H1 (cell line): ENCODE data around the gene MRPL9. TPM values are rescaled to one million over a fixed set of nuclear protein-coding genes. Genes with fewer than 3 reads are reported as not detected.
A peak's percentile ranks its signal among the peaks of the same experiment; 100 is the strongest.

Source experiments
- CTCF ChIA-PET: fragments of 300-600 bp; sonication (Branson Sonifier 250); formaldehyde crosslinking; loops from one replicate; lab custom pipeline; 2021; ENCODE audit not compliant: partially characterized antibody; lab: Charles Lee
- POLR2A ChIA-PET: fragments of 300-600 bp; sonication (Branson Sonifier 250); formaldehyde crosslinking; loops from one replicate; lab custom pipeline; 2021; ENCODE audit warnings: inconsistent platforms; ENCODE audit not compliant: partially characterized antibody; lab: Charles Lee
- DNase-seq, 2 experiments: peaks; one replicate each; pipeline versions ENCODE4 v3.0.0 to v3.0.0-alpha.2; 2010 to 2022; ENCODE audit warnings: low spot score in 2 of 2, low read depth in 1 of 2, mixed read lengths in 1 of 2
- FAIRE-seq: peaks from 2 replicates; lab custom pipeline; 2011; peaks lifted over from hg19 to GRCh38; lab: Jason Lieb, UNC
- H2AFZ ChIP-seq: 2 replicates; pipeline ENCODE4 v1.8.1; 2012; ENCODE audit warnings: low read length, inconsistent platforms
- H2AK5ac ChIP-seq: 2 replicates; pipeline ENCODE4 v1.6.1; 2013; ENCODE audit warnings: low read depth, low read length
- H2BK120ac ChIP-seq: replicated peaks from 2 replicates; pipeline ENCODE3; 2013; ENCODE audit warnings: low read depth, low read length, inconsistent platforms
- H2BK12ac ChIP-seq: 2 replicates; pipeline ENCODE4 v1.6.1; 2013; ENCODE audit warnings: low read depth, low read length
- H2BK15ac ChIP-seq: 2 replicates; pipeline ENCODE4 v1.6.1; 2013; ENCODE audit warnings: low read length
- H2BK20ac ChIP-seq: 2 replicates; pipeline ENCODE4 v1.6.1; 2013; ENCODE audit warnings: low read length
- H2BK5ac ChIP-seq: 2 replicates; pipeline ENCODE4 v1.6.1; 2013; ENCODE audit warnings: low read depth, low read length
- H3K14ac ChIP-seq: 2 replicates; pipeline ENCODE4 v1.6.1; 2013; ENCODE audit warnings: inconsistent platforms; ENCODE audit not compliant: insufficient read length
- H3K18ac ChIP-seq: 2 replicates; pipeline ENCODE4 v1.6.1; 2013; ENCODE audit warnings: low read length; ENCODE audit errors: extremely low read depth
- H3K23ac ChIP-seq: 2 replicates; pipeline ENCODE4 v1.6.1; 2013; ENCODE audit warnings: inconsistent platforms; ENCODE audit not compliant: insufficient read length
- H3K23me2 ChIP-seq: 2 replicates; pipeline ENCODE4 v1.6.1; 2013; ENCODE audit warnings: low read depth, low read length
- H3K27ac ChIP-seq: 2 replicates; pipeline ENCODE4 v1.6.1; 2011; ENCODE audit warnings: low read depth, low read length, inconsistent platforms
- H3K27me3 ChIP-seq, 4 experiments: replicated peaks in 1 of 4; 1 replicate in 1 of 4; 2 replicates in 3 of 4; pipeline versions ENCODE4 v1.6.1 to v1.8.1; 2011 to 2013; ENCODE audit warnings: low read length in 3 of 4, mild to moderate bottlenecking in 3 of 4, inconsistent platforms in 2 of 4, mixed read lengths in 2 of 4, moderate library complexity in 1 of 4; ENCODE audit not compliant: control insufficient read depth in 3 of 4, insufficient read depth in 3 of 4; ENCODE audit errors: extremely low read depth in 1 of 4
- H3K36me3 ChIP-seq, 4 experiments: 2 replicates each; pipeline versions ENCODE4 v1.6.1 to v1.8.1; 2011 to 2013; ENCODE audit warnings: mild to moderate bottlenecking in 4 of 4, low read length in 3 of 4, moderate library complexity in 2 of 4, control low read depth in 1 of 4, inconsistent platforms in 1 of 4; ENCODE audit not compliant: insufficient read depth in 4 of 4, control insufficient read depth in 2 of 4
- H3K4ac ChIP-seq: replicated peaks from 2 replicates; pipeline ENCODE3; 2013; ENCODE audit warnings: low read length, low read depth, mixed read lengths, inconsistent platforms; ENCODE audit not compliant: insufficient read length
- H3K4me1 ChIP-seq, 4 experiments: replicated peaks in 1 of 4; 1 replicate in 1 of 4; 2 replicates in 3 of 4; pipeline versions ENCODE4 v1.6.1 to v1.8.1; 2011 to 2013; ENCODE audit warnings: low read length in 3 of 4, inconsistent platforms in 2 of 4, mixed read lengths in 1 of 4; ENCODE audit not compliant: insufficient read depth in 4 of 4, control insufficient read depth in 3 of 4
- H3K4me2 ChIP-seq, 2 experiments: 2 replicates each; pipeline versions ENCODE4 v1.6.1 to v1.8.1; 2011 to 2013; ENCODE audit warnings: low read depth in 2 of 2, low read length in 2 of 2, control low read depth in 1 of 2, inconsistent platforms in 1 of 2, mild to moderate bottlenecking in 1 of 2; ENCODE audit not compliant: insufficient read depth in 1 of 2
- H3K4me3 ChIP-seq, 4 experiments: fragments of 200-600, 300-600 bp in 1 of 4; sonication (generic), shearing (Covaris generic), sonication (Bioruptor Twin) in 1 of 4; 2 replicates each; pipeline versions ENCODE4 v1.5.1 to v1.8.1; 2011 to 2016; ENCODE audit warnings: low read length in 4 of 4, low read depth in 3 of 4, control low read depth in 2 of 4, inconsistent platforms in 2 of 4, mild to moderate bottlenecking in 2 of 4, mixed read lengths in 1 of 4, moderate library complexity in 1 of 4; ENCODE audit not compliant: insufficient read depth in 2 of 4; ENCODE audit errors: extremely low read depth in 1 of 4
- H3K56ac ChIP-seq: replicated peaks from 2 replicates; pipeline ENCODE3; 2013; ENCODE audit warnings: low read depth, mild to moderate bottlenecking, mixed read lengths, low read length, inconsistent platforms; ENCODE audit not compliant: insufficient read length
- H3K79me1 ChIP-seq: 2 replicates; pipeline ENCODE4 v1.6.1; 2013; ENCODE audit warnings: low read depth, low read length, control low read depth
- H3K79me2 ChIP-seq, 2 experiments: 2 replicates each; pipeline versions ENCODE4 v1.6.1 to v1.8.1; 2012 to 2013; ENCODE audit warnings: low read length in 2 of 2, mild to moderate bottlenecking in 2 of 2, inconsistent platforms in 1 of 2; ENCODE audit not compliant: insufficient read depth in 2 of 2, control insufficient read depth in 1 of 2
- H3K9ac ChIP-seq, 4 experiments: replicated peaks in 1 of 4; 1 replicate in 1 of 4; 2 replicates in 3 of 4; pipeline versions ENCODE4 v1.6.1 to v1.8.1; 2011 to 2013; ENCODE audit warnings: low read depth in 3 of 4, low read length in 3 of 4, control low read depth in 2 of 4, mild to moderate bottlenecking in 2 of 4, moderate library complexity in 2 of 4, inconsistent platforms in 1 of 4; ENCODE audit errors: extremely low read depth in 1 of 4
- H3K9me3 ChIP-seq, 2 experiments: 2 replicates each; pipeline versions ENCODE4 v1.6.1 to v1.8.1; 2012 to 2013; ENCODE audit warnings: mild to moderate bottlenecking in 2 of 2, moderate library complexity in 2 of 2, control low read depth in 1 of 2, inconsistent platforms in 1 of 2, low read depth in 1 of 2, low read length in 1 of 2, mixed read lengths in 1 of 2; ENCODE audit not compliant: insufficient read depth in 2 of 2
- H4K20me1 ChIP-seq, 2 experiments: replicated peaks in 1 of 2; 2 replicates each; pipeline versions ENCODE3 to v1.8.1; 2011 to 2013; ENCODE audit warnings: inconsistent platforms in 2 of 2, low read length in 2 of 2, mild to moderate bottlenecking in 1 of 2; ENCODE audit not compliant: insufficient read depth in 2 of 2, control insufficient read depth in 1 of 2
- H4K5ac ChIP-seq: 2 replicates; pipeline ENCODE4 v1.6.1; 2013; ENCODE audit warnings: low read length, low read depth, mixed read lengths, inconsistent platforms; ENCODE audit not compliant: insufficient read length
- H4K8ac ChIP-seq: 2 replicates; pipeline ENCODE4 v1.8.0; 2013; ENCODE audit warnings: mild to moderate bottlenecking, moderate library complexity, low read length, inconsistent platforms; ENCODE audit not compliant: insufficient read depth; ENCODE audit errors: extremely low read depth
- H4K91ac ChIP-seq: replicated peaks from 2 replicates; pipeline ENCODE3; 2013; ENCODE audit warnings: low read length, mixed read lengths, inconsistent platforms; ENCODE audit not compliant: insufficient read length
- ASH2L ChIP-seq: fragments of 200-600, 300-600 bp; sonication (generic); IDR thresholded peaks from one replicate; pipeline ENCODE4 v1.7.1; 2017; ENCODE audit warnings: low read length
- CREB1 ChIP-seq: IDR thresholded peaks from 2 replicates; pipeline ENCODE4 v1.6.1; 2012; ENCODE audit warnings: inconsistent platforms
- FOSL1 ChIP-seq: IDR thresholded peaks from 2 replicates; pipeline ENCODE4 v1.6.1; 2011; ENCODE audit warnings: mild to moderate bottlenecking, low read depth, low read length, moderate library complexity; ENCODE audit not compliant: insufficient read depth
- GTF2F1 ChIP-seq: IDR thresholded peaks from 2 replicates; pipeline ENCODE4 v1.6.1; 2012; ENCODE audit warnings: low read depth, low read length, improper control_type of control experiment, borderline replicate concordance
- HDAC2 ChIP-seq, 2 experiments: fragments of 300-600 bp in 1 of 2; sonication (generic) in 1 of 2; IDR thresholded peaks; 2 replicates each; pipeline ENCODE4 v1.6.1; 2011 to 2012; ENCODE audit warnings: low read depth in 2 of 2, low read length in 2 of 2, mild to moderate bottlenecking in 2 of 2, moderate library complexity in 2 of 2, borderline replicate concordance in 1 of 2, inconsistent platforms in 1 of 2
- KDM4A ChIP-seq: IDR thresholded peaks from one replicate; pipeline ENCODE4 v1.7.1; 2012; ENCODE audit warnings: low read depth, mild to moderate bottlenecking, moderate library complexity, low read length, inconsistent platforms; ENCODE audit not compliant: severe bottlenecking
- POLR2AphosphoS5 ChIP-seq: IDR thresholded peaks from 2 replicates; pipeline ENCODE4 v1.6.1; 2011; ENCODE audit warnings: low read depth, low read length
- POU5F1 ChIP-seq: IDR thresholded peaks from 2 replicates; pipeline ENCODE4 v1.6.1; 2011; ENCODE audit warnings: low read depth, mild to moderate bottlenecking, low read length, moderate library complexity
- RBBP5 ChIP-seq: IDR thresholded peaks from 2 replicates; pipeline ENCODE4 v1.7.1; 2012; ENCODE audit warnings: low read depth, mild to moderate bottlenecking, inconsistent platforms, low read length, moderate library complexity, borderline replicate concordance
- RFX5 ChIP-seq: IDR thresholded peaks from 2 replicates; pipeline ENCODE4 v1.6.1; 2011; ENCODE audit warnings: low read depth, low read length, improper control_type of control experiment, borderline replicate concordance
- RNF2 ChIP-seq: fragments of 200-900, 300-1000 bp; sonication (generic); IDR thresholded peaks from 2 replicates; pipeline ENCODE4 v1.7.1; 2016; ENCODE audit warnings: borderline replicate concordance, low read depth, mild to moderate bottlenecking, antibody characterized with exemption, low read length; ENCODE audit not compliant: poor library complexity, severe bottlenecking; ENCODE audit errors: missing control alignments
- SP4 ChIP-seq: IDR thresholded peaks from 2 replicates; pipeline ENCODE4 v1.6.1; 2012; ENCODE audit warnings: low read length, inconsistent platforms
- WGBS, 2 experiments: shearing (Covaris generic) in 1 of 2; methylation state at CpG; one replicate each; pipeline versions ENCODE4 v1.1.6 to v1.1.7; 2013 to 2015; ENCODE audit warnings: low lambda C conversion rate in 2 of 2, mixed read lengths in 2 of 2, inconsistent platforms in 1 of 2, low coverage in 1 of 2, missing lambda C conversion rate in 1 of 2; ENCODE audit not compliant: insufficient replicate concordance in 2 of 2, insufficient coverage in 1 of 2, insufficient read length in 1 of 2; ENCODE audit errors: extremely low coverage in 1 of 2, missing lambda C conversion rate in 1 of 2; 5-methylcytosine and 5-hydroxymethylcytosine counted together
- polyA plus RNA-seq, 7 experiments: library from polyadenylated mRNA; depleted of rRNA in 3 of 7; stranded (reverse) in 5 of 7; unstranded in 2 of 7; fragments of >200 nt in 5 of 7; fragments of 200-250 nt in 2 of 7; gene quantifications; 1 replicate in 5 of 7; 2 replicates in 1 of 7; 4 replicates in 1 of 7; pipeline versions ENCODE4 v1.2.1 to v1.2.3, GENCODE V29; 2011 to 2013; ENCODE audit warnings: missing spikeins in 2 of 7, mixed read lengths in 2 of 7
- total RNA-seq: library from RNA; stranded (reverse); fragmentation: NEBNext Ultra II Directional; extraction: Animal tissue kit (Norgen Biotek cat#: 25700); gene quantifications from 2 replicates; pipeline ENCODE4 v1.2.1, GENCODE V29; 2021
- TF ChIP-seq, protein P1 (sequence below): IDR thresholded peaks from 2 replicates; pipeline ENCODE4 v1.6.1; 2011; ENCODE audit warnings: low read length, improper control_type of control experiment

MRPL9 gene
- total and polyA plus RNA-seq, 2 of the 8 experiments (the other 6 are each of a cell fraction or from before 2014, with no cell fraction given): 74.9 to 113 TPM

- Histone ChIP-seq H4K8ac (no peak overlapping the region), H3K18ac (no peak overlapping the region), H3K27ac (no peak overlapping the region), H3K4me3 (no peak overlapping the region), H2BK5ac (no peak overlapping the region), H3K27me3 (no peaks in the 10 kb centered on the region; a peak in 1 of 7 replicates), H3K36me3 (no peaks in the 10 kb centered on the region), H3K14ac (no peak overlapping the region), H2AK5ac (no peak overlapping the region), H3K9ac (no peak overlapping the region), H3K9me3 (peaks cover 16 to 18% of the 10 kb centered on the region in 2 experiments), H3K4me1 (peaks cover 0 to 5% (median 3%) of the 10 kb centered on the region in 4 experiments; a peak in 3 of 7 replicates), H2BK12ac (no peak overlapping the region), H2BK120ac (no peak overlapping the region), H3K4ac (no peak overlapping the region), H3K23me2 (no peaks in the 10 kb centered on the region), H3K79me1 (no peaks in the 10 kb centered on the region), H4K5ac (no peak overlapping the region), H3K56ac (no peak overlapping the region), H3K4me2 (no peak overlapping the region), H3K79me2 (no peaks in the 10 kb centered on the region), H2AFZ (peak overlapping the region; percentile 22; the same call in 1 of the 2 replicates), H2BK15ac (no peak overlapping the region), H2BK20ac (peak overlapping the region; percentile 72; the same call in 1 of the 2 replicates), H4K20me1 (no peaks in the 10 kb centered on the region), H3K23ac (no peak overlapping the region), H4K91ac (no peak overlapping the region)
- POLR2A ChIA-PET: no interaction called here
- no peak for DNase-seq
- no peak for FAIRE-seq
- CTCF ChIA-PET: interaction anchor here (0.6 to 3.4 kb wide), 2 partner anchors 88 to 94 kb away, joined by 4 to 13 read pairs; no protein-coding TSS in a partner anchor
- WGBS, 2 experiments: 95% methylated on average over 4 of the region's 4 CpGs; no CpG with 5 or more reads in 1 of the 2 experiments
- TF ChIP-seq, protein P1, sequence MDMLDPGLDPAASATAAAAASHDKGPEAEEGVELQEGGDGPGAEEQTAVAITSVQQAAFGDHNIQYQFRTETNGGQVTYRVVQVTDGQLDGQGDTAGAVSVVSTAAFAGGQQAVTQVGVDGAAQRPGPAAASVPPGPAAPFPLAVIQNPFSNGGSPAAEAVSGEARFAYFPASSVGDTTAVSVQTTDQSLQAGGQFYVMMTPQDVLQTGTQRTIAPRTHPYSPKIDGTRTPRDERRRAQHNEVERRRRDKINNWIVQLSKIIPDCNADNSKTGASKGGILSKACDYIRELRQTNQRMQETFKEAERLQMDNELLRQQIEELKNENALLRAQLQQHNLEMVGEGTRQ: no peak
- TF ChIP-seq RFX5 (no peak), RNF2 (no peak), FOSL1 (no peak), ASH2L (no peak), POU5F1 (no peak), CREB1 (no peak), HDAC2 (IDR thresholded peaks at IDR 0.05; ENCODE audit: borderline replicate concordance in 1 of 2, low read depth in 2 of 2, low read length in 2 of 2) (no peak), GTF2F1 (no peak), SP4 (no peak), KDM4A (no peak), POLR2AphosphoS5 (no peak), RBBP5 (no peak)
Observed at GRCh38 chr1:151741516-151741915, 21.8 kb downstream of the MRPL9 start.
